ENCODE results near the gene FKBP8.

The FKBP8 gene

DNA sequence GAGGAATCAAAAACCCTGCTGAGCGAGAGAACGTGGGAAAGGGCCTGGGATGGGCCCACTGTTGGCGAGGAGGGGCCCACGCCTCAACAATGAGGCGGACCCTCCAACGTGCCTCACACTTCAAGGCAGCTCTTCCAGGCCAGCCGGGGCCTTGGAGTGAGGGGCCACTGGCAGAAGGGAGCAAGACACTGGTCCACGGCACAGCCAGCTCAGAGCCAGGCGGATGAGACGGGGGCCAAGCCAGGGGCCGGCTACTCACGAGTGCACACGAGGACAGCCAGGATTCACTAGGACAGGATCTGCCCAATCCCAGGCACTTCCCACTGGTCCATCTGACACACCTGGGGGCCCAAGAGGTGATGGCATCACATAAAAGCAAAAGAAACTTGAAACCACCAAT lies 42.0 kb downstream of the FKBP8 start:
- DNase-seq, result no peak

DNA sequence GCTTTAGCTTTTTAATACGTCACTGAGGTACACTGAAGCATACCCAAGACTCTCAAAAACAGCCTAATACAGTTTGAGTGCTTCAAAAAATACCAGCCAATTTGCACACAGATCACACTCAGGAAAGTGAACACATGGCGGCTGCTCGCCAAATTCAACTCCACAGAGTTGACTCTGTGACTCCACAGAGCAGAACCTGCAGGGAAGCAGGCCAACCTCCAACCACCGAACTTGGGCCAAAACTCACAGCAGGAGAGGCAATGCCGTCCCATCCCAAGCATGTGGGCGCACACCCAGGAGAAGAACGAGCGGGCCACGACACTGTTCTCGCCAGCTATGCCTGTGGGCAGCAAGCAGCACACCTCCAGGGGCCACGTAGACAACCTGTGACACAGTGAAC lies 42.6 kb downstream of the FKBP8 start:
- no peak for DNase-seq

DNA sequence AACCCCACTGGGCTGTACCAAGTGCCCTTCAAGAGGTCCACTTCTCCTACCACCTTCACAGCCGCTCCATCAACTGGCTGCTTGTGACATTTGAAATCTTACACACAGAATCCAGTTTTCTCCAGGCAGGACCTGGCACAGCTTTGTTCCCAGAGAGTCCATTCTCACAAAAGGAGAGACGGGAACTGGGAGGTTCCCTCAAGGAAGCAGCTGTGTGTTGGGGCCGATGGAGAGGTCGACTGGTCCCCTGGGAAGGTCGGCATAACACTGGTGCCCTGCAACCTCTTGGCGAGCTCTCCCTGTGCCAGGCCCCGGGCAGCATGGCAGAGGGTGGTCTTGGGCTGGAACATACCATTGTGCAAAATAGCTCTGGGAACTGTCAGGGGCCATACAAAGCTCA lies 43.0 kb downstream of the FKBP8 start:
- no peak for DNase-seq

DNA sequence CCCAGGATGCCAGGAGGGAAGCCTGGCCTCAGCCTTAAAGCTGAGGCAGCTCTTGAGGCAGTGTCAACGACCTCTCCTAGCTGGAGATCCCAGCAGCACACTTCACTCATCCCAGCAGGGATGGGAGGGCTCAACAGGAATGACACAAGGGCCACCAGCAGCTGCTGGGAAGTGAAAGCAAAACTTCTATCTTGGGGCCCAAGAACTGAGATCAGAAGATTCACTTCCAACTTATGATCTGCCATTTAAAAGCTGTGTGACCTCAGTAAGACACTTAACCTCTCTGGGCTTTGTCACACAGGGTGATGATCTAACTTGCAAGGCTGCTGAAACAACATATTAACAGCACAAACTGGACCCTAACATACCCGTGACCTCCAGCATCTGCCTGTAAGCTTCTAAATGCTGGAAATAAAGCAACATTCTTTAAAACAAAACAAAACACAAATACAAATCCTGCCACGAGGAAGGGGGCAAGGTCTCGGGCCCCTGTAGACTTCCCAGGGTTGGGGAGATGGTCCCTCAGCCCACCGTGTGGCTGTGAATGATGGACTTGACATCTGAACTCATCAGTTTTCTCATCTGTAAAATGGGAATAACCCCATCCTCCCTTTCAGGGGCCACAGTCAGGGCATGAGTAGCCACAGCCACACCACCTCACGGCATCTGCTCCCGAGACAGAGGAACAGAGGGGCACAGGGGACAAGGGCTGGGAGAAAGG lies 44.2 kb downstream of the FKBP8 start:
- no peak for DNase-seq

DNA sequence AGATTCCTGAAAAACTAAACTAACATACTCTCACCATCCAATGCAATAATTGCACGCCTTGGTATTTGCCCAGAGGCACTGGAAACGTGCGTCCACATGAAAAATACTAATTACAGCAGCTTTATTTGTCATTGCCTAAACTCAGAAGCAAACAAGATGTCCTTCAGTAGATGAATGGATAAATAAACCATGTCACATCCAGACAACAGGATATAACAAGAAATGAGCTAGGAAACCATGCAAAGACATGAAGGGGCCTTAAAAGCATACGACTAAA lies 46.5 kb downstream of the FKBP8 start:
- DNase-seq, result no peak

DNA sequence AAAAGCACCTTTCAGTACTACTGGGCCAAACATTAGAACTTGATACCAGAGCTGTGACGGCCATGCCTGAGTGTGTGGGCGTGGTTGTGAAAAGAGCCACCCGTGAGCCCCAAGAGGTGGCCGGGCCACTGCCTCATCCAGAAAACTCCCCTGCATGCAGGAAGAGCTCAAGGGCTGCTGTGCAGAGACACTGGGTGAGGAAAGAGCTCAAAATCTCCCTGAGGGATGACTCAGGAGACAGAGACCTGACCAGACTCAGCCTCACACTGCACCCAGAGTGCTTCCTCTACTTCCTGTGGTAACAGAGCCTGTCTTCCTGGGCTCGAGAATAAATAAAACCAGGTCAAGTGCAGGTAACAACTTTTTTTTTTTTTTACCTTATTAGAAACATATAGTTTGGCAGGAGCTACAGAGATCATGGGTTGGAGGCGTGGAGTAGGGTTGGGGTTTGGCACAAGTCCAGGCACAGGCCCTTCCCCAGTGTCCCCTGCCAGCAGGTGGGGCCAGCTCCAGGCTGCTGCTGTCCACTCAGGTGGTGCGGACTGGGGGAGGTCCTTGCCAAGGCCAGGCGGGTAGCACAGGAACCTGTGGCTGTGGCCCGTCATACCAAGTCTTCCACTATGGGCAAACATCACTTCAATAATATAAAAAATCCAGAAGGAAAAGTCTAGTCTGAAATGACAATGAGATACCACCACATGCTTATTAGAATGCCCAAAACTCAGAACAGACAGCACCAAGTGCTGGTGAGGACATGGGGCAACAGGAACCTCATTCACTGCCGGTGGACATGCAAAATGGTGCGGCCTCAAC lies 47.0 kb downstream of the FKBP8 start:
- peak; percentile 71 for DNase-seq

DNA sequence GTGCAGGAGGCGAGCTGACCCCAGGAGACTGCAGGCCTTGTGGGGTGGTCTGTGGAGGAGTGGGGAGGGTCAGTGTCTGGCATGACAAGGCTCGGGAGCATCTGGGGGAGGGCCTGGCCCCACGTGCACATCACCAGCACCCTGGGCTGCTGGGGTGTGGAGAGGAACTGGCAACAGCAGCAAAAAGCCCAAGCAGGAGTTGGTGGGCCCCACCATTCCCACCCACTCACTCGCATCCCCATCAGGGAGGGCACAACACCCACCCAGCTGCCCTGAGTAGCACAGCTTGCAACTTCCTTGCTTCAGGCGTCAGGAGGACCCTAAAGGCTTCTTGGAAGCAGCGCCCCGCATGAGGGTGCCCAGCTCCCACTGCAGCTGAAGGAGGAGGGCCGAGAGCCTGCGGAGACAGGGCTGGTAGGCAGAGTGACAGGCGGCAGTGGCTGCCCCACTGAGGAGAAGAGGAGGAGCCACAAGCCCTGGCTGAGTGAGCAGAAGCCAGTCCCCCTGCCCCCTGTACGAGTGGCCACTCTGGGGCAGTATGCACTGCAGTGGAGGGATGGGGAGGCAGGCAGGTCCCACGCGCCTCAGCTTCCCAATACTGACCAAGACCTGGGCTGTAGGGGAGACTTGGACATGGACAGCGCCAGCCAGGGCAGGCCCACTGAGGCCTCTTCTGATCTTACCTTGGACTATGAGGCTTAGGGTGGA lies 48.0 kb downstream of the FKBP8 start:
- DNase-seq, result no peak

DNA sequence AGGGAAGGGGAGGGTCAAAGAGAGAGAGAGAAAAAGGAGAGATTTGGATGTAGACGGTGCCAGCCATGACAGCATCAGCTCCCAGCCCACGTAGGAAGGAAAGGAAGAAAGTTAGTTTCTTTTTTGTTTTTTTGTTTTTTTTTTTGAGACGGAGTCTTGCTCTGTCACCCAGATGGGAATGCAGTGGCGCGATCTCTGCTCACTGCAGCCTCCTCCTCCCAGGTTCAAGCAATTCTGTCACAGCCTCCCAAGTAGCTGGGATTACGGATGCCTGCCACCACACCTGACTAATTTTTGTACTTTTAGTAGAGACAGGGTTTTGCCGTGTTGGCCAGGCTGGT lies 49.1 kb downstream of the FKBP8 start:
- no peak for DNase-seq

DNA sequence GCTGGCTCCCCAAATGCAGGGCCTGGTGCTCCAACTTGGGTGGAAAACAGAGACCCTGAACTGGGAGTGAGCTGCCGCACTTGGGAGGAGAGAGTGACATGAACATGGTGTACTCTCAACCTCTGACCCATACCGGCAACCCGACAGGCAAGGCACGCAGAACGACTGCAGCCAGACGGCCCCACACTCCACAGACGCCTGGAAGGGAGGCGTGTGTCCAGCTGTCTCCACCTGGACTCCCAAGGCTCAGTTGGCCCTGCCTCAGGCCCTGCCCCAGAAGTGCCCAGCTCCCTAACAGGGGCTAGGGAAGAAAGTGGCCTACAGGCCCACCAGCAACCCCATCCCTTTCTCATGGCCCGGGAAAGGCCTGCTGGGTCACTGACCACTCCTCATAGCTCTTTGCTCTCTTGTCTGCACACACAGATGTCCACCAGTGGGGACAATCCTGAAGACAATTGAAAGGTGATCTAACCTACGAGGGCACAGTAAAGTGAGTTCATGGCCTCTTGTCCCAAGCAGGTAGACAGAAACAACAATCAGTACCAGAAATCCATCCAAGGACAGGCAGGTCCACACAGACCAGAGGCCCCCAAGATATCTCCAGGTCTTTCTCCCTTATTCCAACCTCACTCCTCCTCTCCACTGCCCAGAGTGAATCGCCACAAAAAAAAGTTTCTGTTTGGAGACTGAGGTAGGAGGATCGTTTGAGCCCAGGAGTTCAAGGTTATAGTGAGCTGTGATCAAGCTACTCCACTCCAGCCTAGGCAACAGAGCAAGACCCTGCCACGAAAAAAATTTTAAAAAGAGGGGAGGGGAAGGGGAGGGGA lies 49.7 kb downstream of the FKBP8 start:
- DNase-seq, result no peak

DNA sequence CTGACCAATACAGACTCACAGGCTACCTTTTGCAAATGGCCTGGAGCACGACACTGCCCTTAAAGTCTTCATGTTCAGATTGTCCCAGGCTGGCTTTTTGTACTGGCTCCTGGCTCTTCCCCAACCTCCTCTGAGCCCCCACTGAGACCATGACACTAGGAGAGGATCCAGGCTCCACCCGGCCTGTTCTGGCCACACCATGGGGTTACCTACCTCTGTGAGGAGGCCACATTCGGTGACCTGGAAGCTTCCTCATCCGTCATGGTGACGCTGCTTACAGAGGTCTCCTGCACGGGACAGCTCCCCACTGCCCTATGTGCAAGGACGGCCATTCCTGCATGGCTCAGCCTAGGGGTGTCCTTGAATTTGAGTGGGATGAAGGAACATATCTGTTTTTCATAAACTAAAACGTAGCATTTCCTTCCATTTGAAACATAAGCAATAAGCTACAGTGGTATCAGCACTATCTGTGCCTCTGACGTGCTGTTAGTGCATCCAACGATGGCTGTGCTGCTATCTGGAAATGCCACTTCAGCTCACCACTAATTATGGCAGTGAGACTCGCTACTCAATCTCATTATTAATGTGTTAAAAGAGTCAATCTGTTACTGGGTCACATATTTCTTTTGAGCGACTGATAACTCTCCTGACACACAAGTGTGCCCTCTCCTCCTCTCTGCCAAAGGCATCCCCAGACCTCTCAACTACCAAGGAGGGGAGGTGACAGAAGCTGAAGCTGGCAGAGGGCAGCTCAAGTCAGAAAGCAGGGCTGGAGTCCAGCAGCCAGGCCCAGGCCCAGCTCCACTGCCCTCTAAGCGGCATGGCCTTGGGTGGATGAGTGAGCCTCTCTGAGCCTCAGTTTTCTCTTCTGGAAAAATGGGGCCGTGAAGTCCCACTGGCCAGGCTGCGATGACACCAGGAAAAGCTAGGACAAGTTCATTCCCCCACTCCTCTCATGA lies 51.1 kb downstream of the FKBP8 start:
- no peak for DNase-seq

DNA sequence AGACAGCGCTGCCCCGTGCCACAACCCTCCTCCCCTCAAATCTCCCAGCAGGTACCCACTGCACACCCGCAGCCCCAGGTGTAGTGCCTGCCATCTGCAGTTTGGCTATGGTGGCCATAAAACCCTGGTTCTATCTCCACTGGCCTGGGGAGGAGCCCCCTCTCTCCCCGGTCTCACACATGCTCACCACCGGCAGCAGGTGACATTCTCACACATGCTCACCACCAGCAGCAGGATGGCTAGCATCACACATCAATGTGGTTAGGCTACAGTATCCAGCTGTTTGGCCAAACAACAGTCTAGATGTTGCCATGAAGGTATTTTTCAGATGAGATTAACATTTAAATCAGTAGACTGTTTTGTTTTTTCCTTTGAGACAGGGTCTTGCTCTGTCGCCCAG lies 52.6 kb downstream of the FKBP8 start:
- no peak for DNase-seq

DNA sequence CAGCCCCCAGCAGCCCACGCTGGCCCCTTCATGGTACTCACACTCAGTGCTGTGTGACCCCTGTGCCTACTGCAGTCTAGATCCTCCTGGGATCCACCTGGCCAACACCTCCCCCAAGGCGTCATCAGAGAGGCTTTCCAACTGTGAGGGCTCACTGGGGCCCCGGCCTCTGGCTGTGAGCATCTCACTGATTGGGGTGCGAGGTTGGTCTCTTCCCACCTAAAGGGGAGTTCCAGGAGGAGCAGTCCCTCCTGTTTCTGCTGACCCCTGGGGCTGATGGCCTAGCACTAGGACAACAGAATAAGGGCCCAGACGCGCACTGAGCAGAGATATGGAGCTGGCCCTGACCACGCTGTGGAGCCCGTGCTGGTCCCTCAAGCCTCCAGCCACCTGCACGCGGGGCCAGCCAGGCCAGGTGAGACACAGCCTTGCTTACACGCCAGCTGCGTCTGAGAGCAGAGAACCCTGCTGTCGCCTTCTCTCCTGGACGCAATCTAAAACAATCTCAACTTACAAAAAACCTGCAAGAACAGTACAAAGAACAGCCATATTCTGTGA lies 53.7 kb downstream of the FKBP8 start:
- no peak for DNase-seq

DNA sequence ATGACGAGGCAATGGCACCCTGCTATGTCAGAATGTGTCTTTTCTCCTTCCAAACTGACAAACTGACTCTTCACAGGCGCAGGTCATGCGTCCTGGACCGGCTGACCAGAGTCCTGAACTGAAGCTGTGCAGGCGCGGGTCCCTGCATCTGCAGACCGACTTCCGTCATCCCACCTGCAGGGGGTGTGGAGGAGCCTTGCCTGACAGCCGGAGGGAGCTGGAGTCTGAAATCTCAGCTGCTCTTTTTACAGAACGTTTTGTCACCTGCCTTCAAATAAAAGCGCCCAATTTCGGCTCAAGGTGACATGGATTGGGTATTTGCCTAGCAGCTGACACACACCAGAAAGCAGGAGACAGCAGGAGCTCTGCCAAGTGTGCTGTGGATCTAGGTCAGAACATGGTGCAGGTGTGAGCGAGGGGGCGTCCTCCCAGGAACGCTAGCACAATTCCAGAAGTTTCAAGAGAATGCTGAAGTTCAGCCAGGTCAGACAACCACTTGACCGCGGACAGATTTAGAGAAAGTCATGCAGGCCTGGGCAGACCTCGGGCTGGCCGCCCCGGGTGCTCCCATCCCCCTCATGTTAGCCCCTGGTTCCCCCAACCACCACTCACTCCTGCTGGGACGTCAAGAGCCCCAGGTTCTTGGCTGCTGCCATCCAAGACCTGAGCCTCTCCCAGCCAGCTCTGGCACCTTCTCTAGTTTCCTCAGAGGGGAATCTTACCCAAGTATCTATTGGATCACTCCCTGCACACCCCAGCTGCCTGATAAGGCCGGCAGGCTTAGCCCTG lies 54.3 kb downstream of the FKBP8 start:
- no peak for DNase-seq

DNA sequence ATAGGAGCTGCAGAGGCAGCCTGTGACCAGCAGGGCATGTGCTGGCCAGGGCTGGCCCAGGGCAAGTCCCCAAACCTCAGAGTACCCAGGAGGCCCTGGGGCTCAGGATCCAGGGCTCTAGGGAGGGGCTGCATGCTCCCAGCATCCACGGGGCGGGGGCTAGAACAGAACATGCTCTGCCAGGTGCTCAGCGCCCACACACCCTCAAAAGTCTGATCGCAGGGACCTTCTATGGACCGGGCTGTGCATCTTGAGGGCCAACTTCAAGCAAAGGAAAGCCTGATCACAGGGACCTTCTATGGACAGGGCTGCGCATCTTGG lies 55.0 kb downstream of the FKBP8 start:
- no peak for DNase-seq

DNA sequence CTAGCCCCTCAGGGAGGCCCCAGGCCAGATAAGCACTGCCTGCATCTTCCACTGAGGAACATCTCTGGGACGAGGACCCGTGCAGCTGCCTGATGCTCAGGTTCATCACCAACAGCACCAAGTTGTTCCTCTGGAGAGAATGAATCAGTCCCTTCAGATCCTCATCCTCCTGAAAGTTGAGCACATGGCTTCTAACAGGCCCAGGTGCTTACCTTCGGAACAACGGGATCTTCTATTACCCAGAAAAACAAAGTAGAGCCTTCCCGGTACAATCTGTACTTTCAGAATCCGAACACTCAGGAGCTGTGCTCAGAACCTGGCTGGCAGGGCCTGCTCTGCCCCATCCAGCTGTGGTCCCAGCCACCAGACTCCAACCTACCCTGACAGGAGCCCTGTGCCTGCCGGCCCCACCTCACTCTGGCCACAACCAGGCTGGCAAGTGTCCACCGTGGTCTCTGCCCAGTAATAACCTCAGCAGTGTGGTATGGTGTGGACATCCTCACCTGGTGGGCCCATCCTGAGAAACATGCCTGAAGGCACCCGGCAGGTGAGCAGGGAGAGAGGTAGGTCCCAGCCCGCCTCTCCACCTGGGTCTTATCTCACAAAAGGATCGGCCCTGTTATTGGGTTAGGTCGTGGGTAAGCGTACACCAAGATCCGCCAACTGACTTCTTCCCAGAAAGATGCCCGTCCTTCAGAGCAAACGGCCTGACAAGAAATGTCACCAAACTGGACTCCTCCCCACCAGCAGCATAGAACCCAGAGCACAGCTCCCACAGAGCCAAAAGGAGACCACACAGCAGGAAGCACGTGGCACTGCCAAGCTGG lies 55.6 kb downstream of the FKBP8 start:
- DNase-seq, result no peak

DNA sequence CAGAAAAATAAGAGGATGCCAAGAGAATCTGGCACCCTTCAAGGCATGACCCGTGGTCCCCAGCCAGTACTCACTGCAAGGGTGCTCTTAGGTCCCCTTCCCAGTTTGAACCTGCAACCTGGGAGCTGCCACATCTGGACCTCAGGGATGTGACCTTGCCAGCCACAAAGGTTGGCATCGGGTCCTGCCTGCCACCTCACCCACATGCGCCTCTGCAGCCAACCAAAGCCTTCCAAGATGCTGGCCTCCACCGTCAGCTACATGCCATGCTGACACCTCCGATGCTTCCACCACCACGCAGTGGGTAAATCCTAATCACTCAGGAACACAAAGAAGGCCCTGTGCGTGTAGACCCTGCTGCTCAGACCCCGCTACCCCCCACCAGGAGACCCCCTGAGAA lies 56.6 kb downstream of the FKBP8 start:
- no peak for DNase-seq

DNA sequence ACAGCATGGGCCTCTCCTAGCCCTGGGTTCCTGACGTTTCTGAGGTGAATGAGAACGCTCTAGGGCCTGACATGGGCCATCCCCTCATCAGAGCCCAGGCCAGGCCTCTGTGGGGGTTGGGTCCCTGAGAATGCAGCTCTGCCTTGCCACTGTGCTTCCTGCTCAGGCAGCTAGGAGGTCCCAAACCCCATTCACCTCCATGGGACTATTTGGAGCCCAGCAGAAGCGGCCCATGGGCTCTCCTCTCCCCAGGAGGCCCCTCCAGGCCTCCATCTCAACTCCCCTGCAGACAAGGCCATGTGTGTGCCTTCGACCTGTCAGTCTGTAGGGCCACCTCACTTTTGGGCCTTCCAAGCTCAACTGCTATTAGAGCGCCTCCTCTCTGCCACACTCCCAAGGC lies 58.4 kb downstream of the FKBP8 start:
- no peak for DNase-seq

DNA sequence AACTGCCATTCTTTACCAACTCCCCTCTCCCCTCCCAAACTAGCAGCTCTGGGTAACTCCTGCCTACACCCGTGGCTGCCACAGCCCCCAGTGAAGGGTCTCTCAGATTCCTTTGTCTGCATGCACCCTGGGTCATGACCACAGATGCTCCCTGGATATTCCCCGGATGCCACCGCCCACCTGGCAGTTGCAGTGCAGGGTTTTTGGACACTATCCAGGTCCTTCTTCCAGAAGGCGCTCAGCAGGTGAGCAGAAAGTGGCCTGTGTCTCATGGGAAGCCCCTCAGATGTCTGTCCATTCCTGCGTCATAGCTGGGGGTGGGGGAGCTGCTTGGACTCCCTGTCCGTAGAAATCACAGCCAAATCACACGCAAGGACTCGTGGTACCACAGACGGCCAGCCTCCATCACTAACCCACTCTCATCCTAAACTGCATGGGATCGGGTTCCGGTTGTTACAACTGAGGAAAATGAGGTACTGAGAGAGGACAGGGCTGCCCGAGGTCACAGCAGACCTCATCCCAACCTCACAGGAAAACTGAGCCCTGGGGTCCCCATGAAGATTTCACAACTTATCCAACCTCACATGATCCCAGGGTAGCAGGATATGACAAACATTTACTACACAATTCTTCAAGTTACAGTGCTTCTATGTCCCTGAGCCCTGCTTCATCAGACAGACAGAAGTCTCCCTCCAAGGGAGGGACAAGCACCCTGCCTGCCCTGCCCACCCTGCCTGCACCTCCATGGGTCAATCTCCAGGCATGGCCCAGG lies 60.1 kb downstream of the FKBP8 start:
- DNase-seq, result no peak
